ENCODE measurements around the gene PSMD4.
A peak's percentile ranks its signal among the peaks of the same experiment; 100 is the strongest.

The PSMD4 gene

DNA sequence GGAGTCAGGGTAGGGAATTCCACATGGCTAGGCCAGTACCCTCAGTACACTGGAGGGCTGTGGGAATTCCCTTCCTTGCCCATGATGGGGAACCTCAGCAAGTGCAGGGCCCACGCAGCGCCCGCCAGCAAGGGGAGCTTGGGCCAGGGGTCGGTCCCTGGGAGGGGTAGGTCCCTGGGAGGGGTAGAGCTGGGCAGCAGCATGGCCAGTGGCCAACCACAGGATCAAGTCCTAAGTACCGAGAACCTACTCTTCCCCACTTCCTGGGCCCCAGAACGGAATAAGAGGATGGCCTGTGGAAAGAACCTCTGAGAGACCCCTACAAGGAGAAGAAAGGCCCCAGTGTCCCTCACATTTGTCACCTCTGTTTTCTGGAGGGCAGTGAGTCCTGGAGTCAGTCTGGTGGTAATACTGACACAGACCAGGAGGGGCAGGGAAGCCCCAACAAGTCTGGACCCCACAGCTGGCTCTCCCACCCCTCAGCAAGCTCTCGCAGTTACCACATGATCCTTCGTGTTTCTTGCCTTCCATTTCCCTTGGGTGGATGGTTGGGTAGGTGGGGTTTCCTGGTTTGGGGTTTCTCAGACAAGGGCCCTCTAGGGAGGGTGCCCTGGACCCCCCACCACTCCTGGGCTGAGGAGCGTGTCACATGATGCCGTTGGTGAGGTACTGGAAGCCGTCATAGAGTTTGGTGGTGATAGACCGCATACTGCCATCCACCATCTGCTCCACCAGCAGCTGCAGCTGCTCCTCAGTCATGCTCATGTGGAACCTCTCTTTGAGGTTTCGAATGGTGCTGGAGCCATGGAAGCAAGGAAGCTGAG, 37.9 kb downstream of the PSMD4 start:
- no peak overlapping the region for H3K4me3 ChIP-seq (ENCODE audit: insufficient read length, low read depth)
- H3K27me3 ChIP-seq (ENCODE audit: insufficient read depth, insufficient read length), result no peaks in the 10 kb centered on the region
- H3K4me1 ChIP-seq (ENCODE audit: insufficient read depth, insufficient read length), result peaks cover 38% of the 10 kb centered on the region
- H3K9ac ChIP-seq (ENCODE audit: insufficient read length, low read depth), result no peak overlapping the region
- no peak for DNase-seq (ENCODE audit: low read depth, low spot score)
- H3K9me3 ChIP-seq (ENCODE audit: insufficient read depth, low read length), result no peaks in the 10 kb centered on the region
- no peak for TF ChIP-seq ZNF274 (IDR thresholded peaks at IDR 0.05; ENCODE audit: low read depth, low read length)
- no peak for TF ChIP-seq SUZ12 (IDR thresholded peaks at IDR 0.05; ENCODE audit: extremely low read depth, insufficient read depth, insufficient read length)
- no peak for TF ChIP-seq YY1 (IDR thresholded peaks at IDR 0.05; ENCODE audit: insufficient read depth, insufficient read length)
- H3K36me3 ChIP-seq (ENCODE audit: insufficient read depth, insufficient read length, low read length), result peaks cover 94% of the 10 kb centered on the region

DNA sequence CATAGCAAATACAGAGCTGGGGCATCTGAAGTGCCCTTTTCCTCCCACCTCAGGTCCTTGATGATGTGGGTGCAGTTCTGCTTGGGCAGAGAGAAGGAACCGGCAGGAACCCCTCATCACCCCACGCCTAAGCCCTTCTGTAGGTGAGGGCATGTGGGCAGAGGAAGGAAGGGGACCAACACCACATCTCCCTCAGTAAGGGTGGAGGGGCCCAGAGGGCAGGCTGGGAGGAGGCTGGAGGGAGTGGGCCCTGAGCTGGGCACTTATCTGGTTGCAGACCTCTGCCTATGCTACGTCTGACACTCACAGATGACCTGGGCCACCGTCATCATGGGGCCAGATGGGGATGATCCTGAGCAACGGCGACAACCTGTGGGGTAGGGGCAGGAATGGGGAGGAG, 38.6 kb downstream of the PSMD4 start:
- H3K9me3 ChIP-seq (ENCODE audit: insufficient read depth, low read length), result no peaks in the 10 kb centered on the region
- H3K9ac ChIP-seq (ENCODE audit: insufficient read length, low read depth), result no peak overlapping the region
- no peak for TF ChIP-seq ZNF274 (IDR thresholded peaks at IDR 0.05; ENCODE audit: low read depth, low read length)
- no peak for TF ChIP-seq YY1 (IDR thresholded peaks at IDR 0.05; ENCODE audit: insufficient read depth, insufficient read length)
- no peak for TF ChIP-seq SUZ12 (IDR thresholded peaks at IDR 0.05; ENCODE audit: extremely low read depth, insufficient read depth, insufficient read length)
- no peak for DNase-seq (ENCODE audit: low read depth, low spot score)
- no peak overlapping the region for H3K4me3 ChIP-seq (ENCODE audit: insufficient read length, low read depth)
- H3K27me3 ChIP-seq (ENCODE audit: insufficient read depth, insufficient read length), result no peaks in the 10 kb centered on the region
- H3K4me1 ChIP-seq (ENCODE audit: insufficient read depth, insufficient read length), result peaks cover 32% of the 10 kb centered on the region
- H3K36me3 ChIP-seq (ENCODE audit: insufficient read depth, insufficient read length, low read length), result peaks cover 94% of the 10 kb centered on the region

- Histone ChIP-seq H3K9me3 (ENCODE audit: insufficient read depth, low read length) (no peaks in the 10 kb centered on the region), H3K9ac (ENCODE audit: insufficient read length, low read depth) (peak overlapping the region; percentile 2), H3K4me3 (ENCODE audit: insufficient read length, low read depth) (no peak overlapping the region), H3K27me3 (ENCODE audit: insufficient read depth, insufficient read length) (no peaks in the 10 kb centered on the region), H3K36me3 (ENCODE audit: insufficient read depth, insufficient read length, low read length) (peaks cover 94% of the 10 kb centered on the region), H3K4me1 (ENCODE audit: insufficient read depth, insufficient read length) (peaks cover 25% of the 10 kb centered on the region)
- peak; percentile 87 for DNase-seq (ENCODE audit: low read depth, low spot score)
- no peak for TF ChIP-seq SUZ12 (IDR thresholded peaks at IDR 0.05; ENCODE audit: extremely low read depth, insufficient read depth, insufficient read length)
- TF ChIP-seq ZNF274 (IDR thresholded peaks at IDR 0.05; ENCODE audit: low read depth, low read length), result no peak
- TF ChIP-seq YY1 (IDR thresholded peaks at IDR 0.05; ENCODE audit: insufficient read depth, insufficient read length), result no peak
Observed at GRCh38 chr1:151294742-151295462, 40.4 kb downstream of the PSMD4 start.

DNA sequence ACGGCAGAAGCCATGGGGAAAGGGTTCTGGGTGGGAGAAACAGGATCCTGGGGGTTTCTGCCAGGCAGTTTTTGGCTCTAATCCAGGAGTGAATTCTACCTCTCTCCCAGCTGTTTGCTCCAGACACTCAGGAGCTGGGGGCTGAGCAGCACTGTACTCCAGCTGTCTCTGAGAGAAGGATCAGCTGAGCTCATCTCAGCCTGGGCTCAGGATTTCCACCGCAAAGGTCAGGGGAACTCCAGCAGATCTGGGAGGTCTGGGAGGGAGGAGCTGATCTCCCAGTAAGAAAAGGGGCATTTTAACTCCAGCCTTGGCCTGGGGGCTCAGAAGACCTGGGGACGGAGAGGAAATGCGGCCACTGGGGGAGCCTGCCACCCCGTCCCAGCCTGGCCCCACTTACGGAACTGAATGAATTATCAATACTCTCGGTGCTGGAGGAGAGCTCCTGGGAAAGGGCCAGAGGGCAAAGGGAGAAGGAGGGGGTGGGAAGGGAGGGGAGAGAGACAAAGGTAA, 55.3 kb downstream of the PSMD4 start:
- Histone ChIP-seq H3K9ac (ENCODE audit: insufficient read length, low read depth) (peak overlapping the region; percentile 57), H3K9me3 (ENCODE audit: insufficient read depth, low read length) (no peaks in the 10 kb centered on the region), H3K4me1 (ENCODE audit: insufficient read depth, insufficient read length) (peaks cover 20% of the 10 kb centered on the region), H3K27me3 (ENCODE audit: insufficient read depth, insufficient read length) (no peaks in the 10 kb centered on the region), H3K36me3 (ENCODE audit: insufficient read depth, insufficient read length, low read length) (peaks cover 79% of the 10 kb centered on the region), H3K4me3 (ENCODE audit: insufficient read length, low read depth) (no peak overlapping the region)
- TF ChIP-seq SUZ12 (IDR thresholded peaks at IDR 0.05; ENCODE audit: extremely low read depth, insufficient read depth, insufficient read length), result no peak
- TF ChIP-seq ZNF274 (IDR thresholded peaks at IDR 0.05; ENCODE audit: low read depth, low read length), result no peak
- TF ChIP-seq YY1 (IDR thresholded peaks at IDR 0.05; ENCODE audit: insufficient read depth, insufficient read length), result no peak
- peak; percentile 57 for DNase-seq (ENCODE audit: low read depth, low spot score)

DNA sequence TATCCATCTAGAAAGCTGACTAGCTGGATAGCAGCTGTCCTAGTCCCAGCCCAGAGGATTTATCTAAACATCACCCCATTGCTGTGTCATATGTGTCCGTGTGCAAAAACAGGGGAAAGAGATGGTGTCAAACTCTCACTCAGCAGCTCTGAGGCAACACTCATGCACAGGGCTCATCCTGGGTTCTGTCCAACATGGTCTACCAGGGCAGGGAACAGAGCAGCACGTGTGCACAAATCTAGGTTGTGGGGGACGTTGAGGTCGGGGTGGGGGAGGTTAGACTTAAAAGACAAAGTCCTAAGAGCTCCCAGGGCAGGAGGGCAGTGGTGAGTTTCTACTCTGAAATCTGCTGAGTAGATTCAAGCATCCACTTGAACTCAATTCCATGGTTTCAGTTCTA, 56.5 kb downstream of the PSMD4 start:
- Histone ChIP-seq H3K4me3 (ENCODE audit: insufficient read length, low read depth) (no peak overlapping the region), H3K27me3 (ENCODE audit: insufficient read depth, insufficient read length) (no peaks in the 10 kb centered on the region), H3K36me3 (ENCODE audit: insufficient read depth, insufficient read length, low read length) (peaks cover 78% of the 10 kb centered on the region), H3K4me1 (ENCODE audit: insufficient read depth, insufficient read length) (peaks cover 20% of the 10 kb centered on the region), H3K9ac (ENCODE audit: insufficient read length, low read depth) (no peak overlapping the region), H3K9me3 (ENCODE audit: insufficient read depth, low read length) (no peaks in the 10 kb centered on the region)
- DNase-seq (ENCODE audit: low read depth, low spot score), result no peak
- TF ChIP-seq ZNF274 (IDR thresholded peaks at IDR 0.05; ENCODE audit: low read depth, low read length) (no peak), SUZ12 (IDR thresholded peaks at IDR 0.05; ENCODE audit: extremely low read depth, insufficient read depth, insufficient read length) (no peak)

GRCh38 chr1:151311589-151312331, 57.2 kb downstream of the PSMD4 start:
- H3K4me3 ChIP-seq (ENCODE audit: insufficient read length, low read depth), result no peak overlapping the region
- DNase-seq (ENCODE audit: low read depth, low spot score), result no peak
- no peaks in the 10 kb centered on the region for H3K27me3 ChIP-seq (ENCODE audit: insufficient read depth, insufficient read length)
- peaks cover 78% of the 10 kb centered on the region for H3K36me3 ChIP-seq (ENCODE audit: insufficient read depth, insufficient read length, low read length)
- peaks cover 20% of the 10 kb centered on the region for H3K4me1 ChIP-seq (ENCODE audit: insufficient read depth, insufficient read length)
- no peak overlapping the region for H3K9ac ChIP-seq (ENCODE audit: insufficient read length, low read depth)
- H3K9me3 ChIP-seq (ENCODE audit: insufficient read depth, low read length), result no peaks in the 10 kb centered on the region
- TF ChIP-seq SUZ12 (IDR thresholded peaks at IDR 0.05; ENCODE audit: extremely low read depth, insufficient read depth, insufficient read length) (no peak), ZNF274 (IDR thresholded peaks at IDR 0.05; ENCODE audit: low read depth, low read length) (no peak), YY1 (IDR thresholded peaks at IDR 0.05; ENCODE audit: insufficient read depth, insufficient read length) (no peak)

Data from NT2/D1 (cell line).